ENCODE data around the gene RAB21.
"Not testable (repeated sequence)": the region's sequence is repeated elsewhere in the genome, so short reads cannot be mapped to it uniquely, and the experiment has no call there.

Gene RAB21

GRCh38 chr12:71804505-71804904, 49.8 kb downstream of the RAB21 start:
- DNase-seq, result no peak

GRCh38 chr12:71810921-71811320, 56.3 kb downstream of the RAB21 start:
- no peak for DNase-seq

DNA sequence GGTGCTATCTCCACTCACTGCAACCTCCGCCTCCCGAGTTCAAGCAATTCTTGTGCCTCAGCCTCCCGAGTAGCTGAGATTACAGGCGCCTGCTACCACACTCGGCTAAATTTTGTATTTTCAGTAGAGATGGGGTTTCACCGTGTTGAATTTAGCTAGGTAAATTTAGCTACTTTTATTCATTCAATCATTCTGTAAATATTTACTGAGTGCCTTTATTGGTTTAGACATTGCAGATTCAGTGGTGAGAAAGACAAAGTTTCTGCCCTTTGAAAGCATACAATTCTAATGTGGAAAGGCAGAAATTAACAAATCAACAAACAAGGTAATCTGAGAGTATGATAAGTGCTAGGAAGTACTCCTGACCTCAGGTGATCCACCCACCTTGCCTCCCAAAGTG, 60.6 kb downstream of the RAB21 start:
- DNase-seq, result not testable (repeated sequence)

DNA sequence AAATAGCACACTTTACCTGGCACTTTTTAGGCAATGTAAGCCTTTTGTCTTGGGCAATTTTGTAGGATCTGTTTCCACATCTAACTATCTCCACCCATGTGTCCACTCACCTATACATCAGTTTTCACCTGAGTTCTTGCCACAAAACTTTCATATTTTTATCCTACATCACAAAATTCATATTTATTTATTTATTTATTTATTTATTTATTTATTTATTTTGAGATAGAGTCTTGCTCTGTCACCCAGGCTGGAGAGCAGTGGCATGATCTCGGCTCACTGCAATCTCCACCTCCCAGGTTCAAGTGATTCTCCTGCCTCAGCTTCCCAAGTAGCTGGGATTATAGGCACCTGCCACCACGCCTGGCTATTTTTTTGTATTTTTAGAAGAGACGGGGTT, 67.4 kb downstream of the RAB21 start:
- DNase-seq, result not testable (repeated sequence)

GRCh38 chr12:71828813-71829212, 74.2 kb downstream of the RAB21 start:
- no peak for DNase-seq

- DNase-seq, result no peak
Measured at GRCh38 chr12:71837356-71837755, 82.7 kb downstream of the RAB21 start.

DNA sequence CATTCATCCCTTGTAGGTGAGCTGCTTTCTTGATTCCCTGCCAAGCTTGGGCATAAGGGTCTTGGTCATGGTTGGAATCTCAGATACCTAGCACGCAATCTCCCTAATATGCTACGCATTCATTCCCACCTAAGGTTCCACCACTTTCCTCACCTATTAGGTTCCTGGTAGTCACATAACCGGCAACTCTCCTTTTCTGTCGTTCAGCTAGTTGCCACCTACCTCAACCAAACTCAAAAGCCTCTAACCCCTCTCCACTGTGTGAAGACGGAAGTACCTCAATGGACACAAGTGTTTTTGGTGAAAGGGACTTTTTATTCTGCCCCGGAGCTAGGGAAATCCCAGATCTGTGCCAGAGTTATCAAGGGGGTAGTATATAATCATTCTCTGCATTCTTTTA, 83.6 kb downstream of the RAB21 start:
- no peak for DNase-seq

DNA sequence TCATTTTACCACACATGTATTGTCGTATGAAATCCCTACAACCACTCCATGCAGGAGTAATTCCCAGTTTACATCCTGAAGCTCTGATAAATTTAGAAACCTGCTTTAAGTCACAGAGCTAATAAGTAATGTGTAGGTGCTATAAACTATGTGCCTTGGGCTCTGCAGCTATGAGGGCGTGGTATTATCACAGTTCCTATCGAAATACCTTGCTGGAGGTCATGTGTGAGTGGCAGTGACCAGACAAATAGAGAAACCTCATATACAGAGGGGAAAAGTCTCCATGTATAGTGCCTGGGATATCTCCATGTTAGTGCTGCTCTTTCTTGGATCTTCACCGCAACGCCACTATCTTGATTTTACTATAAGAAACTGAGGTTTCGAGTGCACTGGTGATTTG, 84.0 kb downstream of the RAB21 start:
- DNase-seq, result no peak

DNA sequence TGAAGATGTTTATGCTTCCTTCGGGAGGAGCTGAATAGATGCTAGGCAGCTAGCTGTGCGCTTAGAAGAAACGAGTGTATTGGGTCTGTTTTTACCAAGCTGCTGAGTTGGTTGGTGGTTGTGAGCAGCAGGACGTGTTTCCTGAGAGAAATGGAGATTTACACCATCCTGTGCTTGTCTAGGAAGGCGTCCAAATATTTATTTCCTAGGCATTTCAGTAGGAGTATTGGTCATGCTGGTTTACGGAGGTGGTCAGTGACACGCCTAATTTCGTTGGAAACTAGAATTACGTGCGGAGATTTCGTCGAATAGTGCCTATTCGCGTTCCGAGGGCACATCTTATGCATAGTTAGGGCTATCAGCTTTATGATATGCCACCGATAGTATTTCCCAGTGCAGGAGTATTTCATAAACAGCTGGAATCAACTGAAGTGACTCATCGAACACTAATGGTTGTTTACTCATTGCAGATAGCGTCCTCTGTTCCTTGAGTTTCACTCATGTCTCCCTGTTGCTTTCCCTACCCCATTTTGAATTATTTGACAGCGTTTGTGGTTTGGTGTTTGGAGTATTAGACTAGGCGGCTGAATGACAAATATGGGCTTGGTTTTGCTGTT, 85.7 kb downstream of the RAB21 start:
- DNase-seq, result no peak

DNA sequence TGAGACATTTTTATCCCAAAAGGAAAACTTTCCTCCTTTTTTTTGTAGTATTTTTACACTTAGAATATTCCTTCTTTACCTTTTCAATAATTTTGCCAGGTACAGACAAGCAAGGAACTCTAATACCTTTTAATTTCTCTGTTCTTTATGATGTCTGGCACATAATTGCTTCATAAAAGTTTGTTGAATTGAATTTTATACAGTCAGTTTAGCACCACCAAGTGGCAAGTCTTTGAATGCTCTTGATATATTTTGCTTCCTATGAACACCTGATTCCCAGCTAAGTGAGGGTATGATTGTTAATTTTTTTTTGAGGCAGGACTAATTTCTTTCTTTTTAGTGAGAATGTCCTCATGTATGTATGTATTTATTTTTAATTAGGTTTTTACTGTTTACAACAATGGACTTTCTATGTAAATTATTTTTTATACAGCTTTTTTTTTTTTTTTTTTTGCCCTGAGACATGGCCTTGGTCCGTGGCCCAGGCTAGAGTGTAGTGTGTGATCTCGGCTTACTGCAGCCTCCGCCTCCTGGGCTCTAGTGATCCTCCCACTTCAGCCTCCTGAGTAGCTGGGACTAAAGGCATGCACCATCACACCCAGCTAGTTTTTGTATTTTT, 91.8 kb downstream of the RAB21 start:
- DNase-seq, result peak; percentile 24

GRCh38 chr12:71848212-71848611, 93.5 kb downstream of the RAB21 start:
- no peak for DNase-seq

DNA sequence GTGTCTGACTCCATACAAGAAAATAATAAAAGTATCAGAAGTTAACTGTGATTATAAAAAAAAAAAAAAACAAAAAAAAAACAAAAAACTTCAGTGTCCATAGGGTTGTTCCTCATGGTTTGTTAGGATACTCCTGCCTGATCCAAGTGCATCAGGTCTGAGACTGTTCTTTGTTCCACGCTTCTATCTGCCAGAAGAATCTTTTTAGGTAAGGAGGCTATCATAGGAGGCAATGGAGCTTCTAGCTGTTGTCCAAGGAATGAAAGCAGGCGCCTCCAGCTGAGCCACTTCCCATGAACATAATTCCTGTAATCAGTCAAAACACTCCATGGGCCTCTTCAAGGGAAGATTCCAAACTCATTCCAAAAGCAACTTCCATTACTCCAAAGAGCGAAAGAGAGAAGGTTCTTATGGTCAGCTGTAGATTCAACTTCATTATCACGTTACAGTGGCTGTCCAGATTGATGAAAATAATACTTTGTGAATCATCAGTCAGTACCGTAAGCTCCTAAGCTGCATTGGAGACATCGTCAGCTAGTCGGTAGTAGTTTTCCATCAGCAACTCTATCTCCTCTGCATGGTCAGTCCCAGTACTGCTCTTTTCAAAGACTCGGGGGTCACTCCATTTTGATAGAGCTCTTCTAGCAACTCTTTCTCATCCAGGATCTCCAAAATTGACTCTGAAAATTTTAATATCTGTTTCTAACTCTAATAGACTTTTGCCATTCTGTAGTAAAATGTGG, 94.6 kb downstream of the RAB21 start:
- no peak for DNase-seq

Measured in NCI-H510A treated with DMSO at 0.1 percent for 48 hours (cell line).